Measurements from ENCODE around the gene LIG4. TPM values are rescaled to one million over a fixed set of nuclear protein-coding genes. Genes with fewer than 3 reads are reported as not detected.

The LIG4 gene
- polyA plus RNA-seq, 1 donor = 12.0 TPM

GRCh38 chr13:108194435-108194936 lies 20.9 kb downstream of the LIG4 start:
- no peak for DNase-seq (ENCODE audit: low read depth)

- DNase-seq (ENCODE audit: low read depth) = no peak
Measured at GRCh38 chr13:108193806-108194205, 21.5 kb downstream of the LIG4 start.

- DNase-seq (ENCODE audit: low read depth) = no peak
Measured at GRCh38 chr13:108190897-108191296, 24.4 kb downstream of the LIG4 start.

- no peak for DNase-seq (ENCODE audit: low read depth)
Measured at GRCh38 chr13:108188260-108188659, 27.1 kb downstream of the LIG4 start.

GRCh38 chr13:108185223-108185622 lies 30.1 kb downstream of the LIG4 start:
- no peak for DNase-seq (ENCODE audit: low read depth)

- no peak for DNase-seq (ENCODE audit: low read depth)
Measured at GRCh38 chr13:108182652-108183051, 32.7 kb downstream of the LIG4 start.

GRCh38 chr13:108178078-108178477 lies 37.3 kb downstream of the LIG4 start:
- no peak for DNase-seq (ENCODE audit: low read depth)

- DNase-seq (ENCODE audit: low read depth) = no peak
Measured at GRCh38 chr13:108176685-108177274, 38.6 kb downstream of the LIG4 start.

GRCh38 chr13:108168929-108169328 lies 46.4 kb downstream of the LIG4 start:
- no peak for DNase-seq (ENCODE audit: low read depth)

- no peak for DNase-seq (ENCODE audit: low read depth)
Measured at GRCh38 chr13:108166078-108166477, 49.3 kb downstream of the LIG4 start.

GRCh38 chr13:108158746-108159145 lies 56.6 kb downstream of the LIG4 start:
- DNase-seq (ENCODE audit: low read depth) = no peak

Other genes starting within 250 kb of the LIG4 start
- 9.2 TPM for gene ABHD13, start 2.9 kb upstream of the LIG4 start, polyA plus RNA-seq (ENCODE audit: insufficient read length)
- 2.3 TPM for gene TNFSF13B, start 54.2 kb upstream of the LIG4 start, polyA plus RNA-seq (ENCODE audit: insufficient read length)